ENCODE results near the gene FADS2.

DNA sequence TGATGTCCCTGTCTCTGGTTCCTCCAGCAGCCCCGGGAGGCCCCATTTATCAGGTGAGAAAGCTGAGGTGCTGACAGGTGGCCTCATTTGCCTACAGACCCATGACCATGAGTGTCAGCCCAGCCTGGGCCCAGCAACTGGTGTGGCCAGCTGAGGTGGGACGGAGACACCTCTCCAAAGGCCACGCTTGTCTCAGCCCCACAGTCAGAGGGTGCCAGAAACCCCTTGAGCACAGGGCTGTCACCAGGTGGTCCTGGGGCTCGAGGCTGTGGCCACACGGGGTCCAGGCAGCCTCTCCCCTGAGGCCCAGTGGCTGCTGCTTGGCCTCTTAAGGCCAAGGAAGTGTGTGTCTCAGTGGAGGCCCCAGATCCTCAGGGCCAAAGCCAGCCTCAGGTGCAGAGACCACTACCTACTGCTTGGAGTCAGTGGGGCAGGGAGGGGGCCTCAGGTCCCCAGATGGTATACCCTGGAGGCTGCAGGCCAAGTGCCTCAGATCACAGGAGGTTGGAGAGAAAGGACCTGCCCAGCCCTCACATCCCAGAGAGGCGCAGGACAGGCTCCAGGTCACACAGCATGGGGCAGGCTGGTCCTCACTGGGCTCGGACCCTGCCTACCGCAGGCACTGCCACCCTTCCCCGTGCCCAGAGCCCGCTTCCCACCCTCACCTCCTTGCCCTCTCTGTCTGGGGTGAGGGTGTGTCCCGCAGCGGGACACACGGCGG is 77.9 kb downstream of the FADS2 start:
- TF ChIP-seq PATZ1 (CRISPR knock-in tag; IDR thresholded peaks at IDR 0.05; ENCODE audit: borderline replicate concordance) (no peak), RARB (CRISPR knock-in tag; IDR thresholded peaks at IDR 0.05) (no peak), ARNTL (CRISPR knock-in tag; IDR thresholded peaks at IDR 0.05; ENCODE audit: borderline replicate concordance, low read depth) (no peak), ZFP30 (CRISPR knock-in tag; IDR thresholded peaks at IDR 0.05) (no peak), ZNF565 (CRISPR knock-in tag; conservative IDR thresholded peaks at IDR 0.05; ENCODE audit: low read depth) (no peak), ISL1 (CRISPR knock-in tag; IDR thresholded peaks at IDR 0.05) (no peak)
- TF ChIP-seq, protein P1, sequence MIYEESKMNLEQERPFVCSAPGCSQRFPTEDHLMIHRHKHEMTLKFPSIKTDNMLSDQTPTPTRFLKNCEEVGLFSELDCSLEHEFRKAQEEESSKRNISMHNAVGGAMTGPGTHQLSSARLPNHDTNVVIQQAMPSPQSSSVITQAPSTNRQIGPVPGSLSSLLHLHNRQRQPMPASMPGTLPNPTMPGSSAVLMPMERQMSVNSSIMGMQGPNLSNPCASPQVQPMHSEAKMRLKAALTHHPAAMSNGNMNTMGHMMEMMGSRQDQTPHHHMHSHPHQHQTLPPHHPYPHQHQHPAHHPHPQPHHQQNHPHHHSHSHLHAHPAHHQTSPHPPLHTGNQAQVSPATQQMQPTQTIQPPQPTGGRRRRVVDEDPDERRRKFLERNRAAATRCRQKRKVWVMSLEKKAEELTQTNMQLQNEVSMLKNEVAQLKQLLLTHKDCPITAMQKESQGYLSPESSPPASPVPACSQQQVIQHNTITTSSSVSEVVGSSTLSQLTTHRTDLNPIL (CRISPR knock-in tag; IDR thresholded peaks at IDR 0.05; ENCODE audit: low read depth), result no peak
